Astrocyte of the cerebellum (primary cell): ENCODE measurements around the gene RPE.

Source experiments
- DNase-seq: peaks from one replicate; pipeline ENCODE4 v3.0.0-alpha.2; 2011; ENCODE audit warnings: low read depth
- H3K4me3 ChIP-seq: 2 replicates; pipeline ENCODE4 v1.5.1; 2011; ENCODE audit warnings: mild to moderate bottlenecking, low read depth, low read length, moderate library complexity
- CTCF ChIP-seq: IDR thresholded peaks from 2 replicates; pipeline ENCODE4 v1.5.1; 2012; ENCODE audit warnings: low read length, low read depth, moderate library complexity, mild to moderate bottlenecking; ENCODE audit errors: missing control alignments
- in situ Hi-C: cut with HindIII; loops from 2 replicates; pipeline ENCODE4 v1.10.0; 2017; ENCODE audit warnings: low sequenced_read_pairs

Gene RPE

GRCh38 chr2:209998596-209998995 is 3.8 kb upstream of the RPE start:
- no peak overlapping the region for H3K4me3 ChIP-seq
- no peak for TF ChIP-seq CTCF
- in situ Hi-C loops, result no loop called here
- DNase-seq, result no peak

GRCh38 chr2:210000464-210001324 is 1.7 kb upstream of the RPE start:
- in situ Hi-C loops, result no loop called here
- no peak for DNase-seq

GRCh38 chr2:210003359-210003758 is 921 bp downstream of the RPE start:
- TF ChIP-seq CTCF, result no peak
- in situ Hi-C loops, result no loop called here
- DNase-seq, result no peak

More at GRCh38 chr2:210000464-210001324, 1.7 kb upstream of the RPE start:
- no peak for TF ChIP-seq CTCF
- no peak overlapping the region for H3K4me3 ChIP-seq

GRCh38 chr2:210004881-210005280 is 2.4 kb downstream of the RPE start:
- TF ChIP-seq CTCF, result no peak
- no peak for DNase-seq
- no peak overlapping the region for H3K4me3 ChIP-seq
- in situ Hi-C loops, result no loop called here

More at GRCh38 chr2:210003359-210003758, 921 bp downstream of the RPE start:
- peak overlapping the region; percentile 89 for H3K4me3 ChIP-seq

- TF ChIP-seq CTCF, result no peak
- DNase-seq, result no peak
- in situ Hi-C loops, result no loop called here
- no peak overlapping the region for H3K4me3 ChIP-seq
These were observed 5.5 kb downstream of the RPE start for GRCh38 chr2:210007895-210008294.

GRCh38 chr2:210009126-210009525 is 6.7 kb downstream of the RPE start:
- no peak for DNase-seq
- TF ChIP-seq CTCF, result no peak
- no peak overlapping the region for H3K4me3 ChIP-seq
- in situ Hi-C loops, result no loop called here
